GM19467 (cell line): Measurements from ENCODE around the gene PRR33.

Experiments
- ATAC-seq: cut with Tn5 transposase; IDR thresholded peaks from one replicate; pipeline ENCODE4 v1.9.1; 2021; ENCODE audit warnings: mild to moderate bottlenecking, moderate library complexity; ENCODE audit not compliant: unreplicated experiment

Gene PRR33

GRCh38 chr11:1852877-1853276 is 38.8 kb downstream of the PRR33 start, which contains the start of gene LSP1:
Gene LSP1 (plus strand): TSS chr11:1853084. CDS start chr11:1853145, 61 bp downstream.
- peak; percentile 35 for ATAC-seq

GRCh38 chr11:1852271-1852876 is 39.3 kb downstream of the PRR33 start:
- no peak for ATAC-seq

GRCh38 chr11:1851468-1852180 is 40.1 kb downstream of the PRR33 start:
- ATAC-seq, result no peak

GRCh38 chr11:1848640-1849430 is 42.9 kb downstream of the PRR33 start:
- no peak for ATAC-seq

- ATAC-seq, result no peak
These were observed 43.6 kb downstream of the PRR33 start for GRCh38 chr11:1847926-1848639.

- no peak for ATAC-seq
These were observed 44.5 kb downstream of the PRR33 start for GRCh38 chr11:1847006-1847735.

GRCh38 chr11:1846453-1846932 is 45.2 kb downstream of the PRR33 start:
- no peak for ATAC-seq

GRCh38 chr11:1845561-1846452 is 45.9 kb downstream of the PRR33 start:
- no peak for ATAC-seq

- no peak for ATAC-seq
These were observed 46.6 kb downstream of the PRR33 start for GRCh38 chr11:1845095-1845429.

- no peak for ATAC-seq
These were observed 47.2 kb downstream of the PRR33 start for GRCh38 chr11:1844221-1845094.

- ATAC-seq, result no peak
These were observed 47.9 kb downstream of the PRR33 start for GRCh38 chr11:1843796-1844195.

- no peak for ATAC-seq
These were observed 48.6 kb downstream of the PRR33 start for GRCh38 chr11:1843098-1843473.

GRCh38 chr11:1842149-1843097 is 49.3 kb downstream of the PRR33 start:
- ATAC-seq, result no peak

- no peak for ATAC-seq
These were observed 50.1 kb downstream of the PRR33 start for GRCh38 chr11:1841511-1842148.

- ATAC-seq, result no peak
These were observed 50.8 kb downstream of the PRR33 start for GRCh38 chr11:1840780-1841480.
